Measurements from ENCODE around the gene UBE2O. TPM values are rescaled to one million over a fixed set of nuclear protein-coding genes. Genes with fewer than 3 reads are reported as not detected.

UBE2O gene
- total RNA-seq, 1 donor from 2014 or later: 25.8 TPM

- H3K36me3 ChIP-seq (ENCODE audit: insufficient read depth, low read length): no peaks in the 10 kb centered on the region
- H3K9ac ChIP-seq (ENCODE audit: low read length): peak overlapping the region; percentile 93
- Mint-ChIP-seq H3K27ac (ENCODE audit: unreplicated experiment) (peak overlapping the region; percentile 85), H3K4me3 (ENCODE audit: unreplicated experiment) (peak overlapping the region; percentile 97), H3K4me1 (ENCODE audit: low read depth, unreplicated experiment) (peaks cover 34% of the 10 kb centered on the region), H3K36me3 (ENCODE audit: low read depth, unreplicated experiment) (peaks cover 2% of the 10 kb centered on the region), H3K9me3 (ENCODE audit: unreplicated experiment) (no peaks in the 10 kb centered on the region), H3K27me3 (ENCODE audit: low read depth, unreplicated experiment) (peaks cover 3% of the 10 kb centered on the region)
- no peak for DNase-seq (ENCODE audit: low read depth)
- no peak overlapping the region for H2AFZ ChIP-seq (ENCODE audit: low read depth, low read length)
- no peak overlapping the region for H3K27ac ChIP-seq (ENCODE audit: low read depth, low read length)
- TF ChIP-seq, protein P1, sequence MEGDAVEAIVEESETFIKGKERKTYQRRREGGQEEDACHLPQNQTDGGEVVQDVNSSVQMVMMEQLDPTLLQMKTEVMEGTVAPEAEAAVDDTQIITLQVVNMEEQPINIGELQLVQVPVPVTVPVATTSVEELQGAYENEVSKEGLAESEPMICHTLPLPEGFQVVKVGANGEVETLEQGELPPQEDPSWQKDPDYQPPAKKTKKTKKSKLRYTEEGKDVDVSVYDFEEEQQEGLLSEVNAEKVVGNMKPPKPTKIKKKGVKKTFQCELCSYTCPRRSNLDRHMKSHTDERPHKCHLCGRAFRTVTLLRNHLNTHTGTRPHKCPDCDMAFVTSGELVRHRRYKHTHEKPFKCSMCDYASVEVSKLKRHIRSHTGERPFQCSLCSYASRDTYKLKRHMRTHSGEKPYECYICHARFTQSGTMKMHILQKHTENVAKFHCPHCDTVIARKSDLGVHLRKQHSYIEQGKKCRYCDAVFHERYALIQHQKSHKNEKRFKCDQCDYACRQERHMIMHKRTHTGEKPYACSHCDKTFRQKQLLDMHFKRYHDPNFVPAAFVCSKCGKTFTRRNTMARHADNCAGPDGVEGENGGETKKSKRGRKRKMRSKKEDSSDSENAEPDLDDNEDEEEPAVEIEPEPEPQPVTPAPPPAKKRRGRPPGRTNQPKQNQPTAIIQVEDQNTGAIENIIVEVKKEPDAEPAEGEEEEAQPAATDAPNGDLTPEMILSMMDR (IDR thresholded peaks at IDR 0.05; ENCODE audit: insufficient read depth, low read depth, low read length): no peak
- TF ChIP-seq EZH2 (IDR thresholded peaks at IDR 0.05; ENCODE audit: insufficient read depth, low read length): no peak
- peaks cover 36% of the 10 kb centered on the region for H3K4me1 ChIP-seq (ENCODE audit: insufficient read depth, low read length)
- FAIRE-seq: no peak
- H3K4me2 ChIP-seq (ENCODE audit: low read length): peak overlapping the region; percentile 95
- H3K79me2 ChIP-seq (ENCODE audit: insufficient read depth, low read length): peaks cover 62% of the 10 kb centered on the region
- no peaks in the 10 kb centered on the region for H3K27me3 ChIP-seq (ENCODE audit: insufficient read depth, low read length)
- H4K20me1 ChIP-seq (ENCODE audit: insufficient read depth, low read length): peaks cover 57% of the 10 kb centered on the region
- H3K4me3 ChIP-seq (ENCODE audit: insufficient read depth, low read depth, low read length): peak overlapping the region; percentile 83
- no peaks in the 10 kb centered on the region for H3K9me3 ChIP-seq (ENCODE audit: insufficient read depth, low read depth, low read length)
These were observed 1.4 kb downstream of the UBE2O start for GRCh38 chr17:76451506-76451905.

- Histone ChIP-seq H3K79me2 (ENCODE audit: insufficient read depth, low read length) (peaks cover 85% of the 10 kb centered on the region), H3K9me3 (ENCODE audit: insufficient read depth, low read depth, low read length) (no peaks in the 10 kb centered on the region), H3K4me1 (ENCODE audit: insufficient read depth, low read length) (peaks cover 59% of the 10 kb centered on the region), H4K20me1 (ENCODE audit: insufficient read depth, low read length) (peaks cover 81% of the 10 kb centered on the region), H3K27me3 (ENCODE audit: insufficient read depth, low read length) (no peaks in the 10 kb centered on the region), H3K9ac (ENCODE audit: low read length) (no peak overlapping the region), H3K4me2 (ENCODE audit: low read length) (peak overlapping the region; percentile 78), H3K27ac (ENCODE audit: low read depth, low read length) (no peak overlapping the region), H3K36me3 (ENCODE audit: insufficient read depth, low read length) (no peaks in the 10 kb centered on the region), H2AFZ (ENCODE audit: low read depth, low read length) (no peak overlapping the region), H3K4me3 (ENCODE audit: insufficient read depth, low read depth, low read length) (no peak overlapping the region)
- H3K36me3 Mint-ChIP-seq (ENCODE audit: low read depth, unreplicated experiment): peaks cover 2% of the 10 kb centered on the region
- H3K4me3 Mint-ChIP-seq (ENCODE audit: unreplicated experiment): peak overlapping the region; percentile 64
- FAIRE-seq (no peak), DNase-seq (ENCODE audit: low read depth) (no peak)
- peak overlapping the region; percentile 12 for H3K27ac Mint-ChIP-seq (ENCODE audit: unreplicated experiment)
- no peaks in the 10 kb centered on the region for H3K27me3 Mint-ChIP-seq (ENCODE audit: low read depth, unreplicated experiment)
- peaks cover 58% of the 10 kb centered on the region for H3K4me1 Mint-ChIP-seq (ENCODE audit: low read depth, unreplicated experiment)
- no peaks in the 10 kb centered on the region for H3K9me3 Mint-ChIP-seq (ENCODE audit: unreplicated experiment)
- TF ChIP-seq, protein P1 (IDR thresholded peaks at IDR 0.05; ENCODE audit: insufficient read depth, low read depth, low read length): no peak
- TF ChIP-seq EZH2 (IDR thresholded peaks at IDR 0.05; ENCODE audit: insufficient read depth, low read length): no peak
These were observed 3.8 kb downstream of the UBE2O start for GRCh38 chr17:76449126-76449525.

DNA sequence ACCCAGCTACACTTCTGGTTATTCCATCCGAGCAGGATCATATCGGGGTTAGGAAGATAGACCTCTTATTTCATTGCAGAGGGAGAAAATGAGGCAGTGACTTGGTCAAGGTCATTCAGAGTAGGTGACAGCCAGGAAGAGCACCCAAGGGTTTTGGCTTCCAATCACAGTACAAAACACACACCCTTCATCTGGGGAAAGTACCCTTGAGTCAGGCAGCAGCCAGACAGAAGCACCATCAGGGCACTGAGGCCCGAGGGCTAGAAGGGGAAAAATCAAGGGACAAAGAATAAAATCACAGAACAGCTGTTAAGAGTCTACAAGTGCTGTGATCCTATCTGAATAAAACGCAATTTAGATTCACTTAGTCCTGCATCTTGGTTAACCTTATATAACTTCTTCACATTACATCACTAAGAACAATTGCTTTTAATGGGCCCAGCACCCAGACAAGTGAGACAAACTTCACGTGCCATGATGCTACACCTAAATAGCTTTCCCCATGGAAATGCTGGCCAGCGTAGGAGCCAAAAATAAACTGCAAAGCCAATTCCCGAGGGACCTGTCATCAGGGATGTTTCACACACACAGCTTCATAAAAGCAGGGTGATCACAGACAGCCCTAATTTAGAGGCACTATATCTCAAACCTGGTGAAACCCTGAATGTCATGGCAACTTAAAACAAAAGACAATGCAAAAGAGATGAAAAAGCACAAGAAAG lies 4.9 kb downstream of the UBE2O start:
- no peak overlapping the region for H3K4me3 ChIP-seq (ENCODE audit: insufficient read depth, low read depth, low read length)
- H3K9ac ChIP-seq (ENCODE audit: low read length): peak overlapping the region; percentile 6
- TF ChIP-seq, protein P1 (IDR thresholded peaks at IDR 0.05; ENCODE audit: insufficient read depth, low read depth, low read length): no peak
- no peak for TF ChIP-seq EZH2 (IDR thresholded peaks at IDR 0.05; ENCODE audit: insufficient read depth, low read length)
- no peaks in the 10 kb centered on the region for H3K9me3 Mint-ChIP-seq (ENCODE audit: unreplicated experiment)
- H3K27ac ChIP-seq (ENCODE audit: low read depth, low read length): no peak overlapping the region
- H4K20me1 ChIP-seq (ENCODE audit: insufficient read depth, low read length): peaks cover 89% of the 10 kb centered on the region
- H3K4me1 Mint-ChIP-seq (ENCODE audit: low read depth, unreplicated experiment): peaks cover 63% of the 10 kb centered on the region
- H3K36me3 ChIP-seq (ENCODE audit: insufficient read depth, low read length): no peaks in the 10 kb centered on the region
- no peak overlapping the region for H3K27ac Mint-ChIP-seq (ENCODE audit: unreplicated experiment)
- peak overlapping the region; percentile 78 for H3K4me2 ChIP-seq (ENCODE audit: low read length)
- no peaks in the 10 kb centered on the region for H3K27me3 Mint-ChIP-seq (ENCODE audit: low read depth, unreplicated experiment)
- DNase-seq (ENCODE audit: low read depth): peak; percentile 34
- H3K4me1 ChIP-seq (ENCODE audit: insufficient read depth, low read length): peaks cover 61% of the 10 kb centered on the region
- peak overlapping the region; percentile 28 for H3K4me3 Mint-ChIP-seq (ENCODE audit: unreplicated experiment)
- no peaks in the 10 kb centered on the region for H3K9me3 ChIP-seq (ENCODE audit: insufficient read depth, low read depth, low read length)
- no peak overlapping the region for H2AFZ ChIP-seq (ENCODE audit: low read depth, low read length)
- H3K27me3 ChIP-seq (ENCODE audit: insufficient read depth, low read length): no peaks in the 10 kb centered on the region
- no peak for FAIRE-seq
- H3K79me2 ChIP-seq (ENCODE audit: insufficient read depth, low read length): peaks cover 95% of the 10 kb centered on the region
- peaks cover 2% of the 10 kb centered on the region for H3K36me3 Mint-ChIP-seq (ENCODE audit: low read depth, unreplicated experiment)
